Upper lobe of left lung (tissue), 6 donors: ENCODE results near the gene SCYGR1. TPM values are rescaled to one million over a fixed set of nuclear protein-coding genes. Genes with fewer than 3 reads are reported as not detected.

Experiments used
- ATAC-seq, 2 donors: fragments of 200-7000 bp; cut with Tn5 transposase; one replicate each; pipeline ENCODE4 v1.9.1; 2022; ENCODE audit warnings: mild to moderate bottlenecking in 2 of 2, moderate library complexity in 2 of 2; ENCODE audit not compliant: low FRiP score in 2 of 2
- DNase-seq, 2 donors: peaks; one replicate each; pipeline ENCODE4 v3.0.0-alpha.2; 2019 to 2020
- H3K27ac ChIP-seq, 4 donors: fragments of 200-600 bp; sonication (generic); one replicate each; pipeline ENCODE4 v1.5.1; 2016 to 2019
- H3K27me3 ChIP-seq, 4 donors: fragments of 200-600 bp; sonication (generic); one replicate each; pipeline ENCODE4 v1.5.1; 2017 to 2019
- H3K36me3 ChIP-seq, 4 donors: fragments of 200-600 bp; sonication (generic); one replicate each; pipeline ENCODE4 v1.5.1; 2016 to 2019
- H3K4me1 ChIP-seq, 4 donors: fragments of 200-600 bp; sonication (generic); one replicate each; pipeline ENCODE4 v1.5.1; 2018 to 2019
- H3K4me3 ChIP-seq, 4 donors: fragments of 200-600 bp; sonication (generic); one replicate each; pipeline ENCODE4 v1.5.1; 2017 to 2019; ENCODE audit warnings: mild to moderate bottlenecking in 2 of 4, moderate library complexity in 1 of 4
- H3K9me3 ChIP-seq, 4 donors: fragments of 200-600 bp; sonication (generic); one replicate each; pipeline ENCODE4 v1.5.1; 2018 to 2019
- EP300 ChIP-seq, 4 donors: sonication (generic); formaldehyde crosslinking; IDR thresholded peaks; one replicate each; pipeline ENCODE4 v1.5.1; 2017; ENCODE audit warnings: antibody characterized with exemption in 4 of 4, control low read depth in 2 of 4
- POLR2A ChIP-seq, 4 donors: fragments of 450-650 bp; IDR thresholded peaks; one replicate each; pipeline ENCODE4 v1.5.1; 2016 to 2017; ENCODE audit warnings: antibody characterized with exemption in 4 of 4, mild to moderate bottlenecking in 2 of 4
- POLR2AphosphoS5 ChIP-seq, 2 donors: sonication (generic); formaldehyde crosslinking; IDR thresholded peaks; one replicate each; pipeline ENCODE4 v1.5.1; 2017; ENCODE audit warnings: antibody characterized with exemption in 2 of 2
- WGBS, 2 donors: methylation state at CpG; one replicate each; pipeline ENCODE4 v1.1.5; 2017 to 2018; 5-methylcytosine and 5-hydroxymethylcytosine counted together
- total RNA-seq, 6 donors: library from RNA; depleted of rRNA in 4 of 6; stranded (reverse); fragments of >200 nt in 4 of 6; gene quantifications; one replicate each; pipeline versions ENCODE4 v1.1.0 to v1.2.1, GENCODE V29; 2016 to 2021
- TF ChIP-seq, protein P1 (sequence below), 6 experiments: fragments of 450-650 bp in 4 of 6; fragments of 200-600 bp in 2 of 6; sonication (generic) in 2 of 6; IDR thresholded peaks; one replicate each; pipeline ENCODE4 v1.5.1; 2016 to 2019; ENCODE audit warnings: antibody characterized with exemption in 6 of 6
- donor health status: DM: no; HTN: no; CAD: no; lungs with moderate emphysema.
- donor health status: DM: no; HTN: yes; CAD: no; lungs with severe emphysema.

Gene SCYGR1
- total RNA-seq, 6 donors from 2014 or later: not detected

DNA sequence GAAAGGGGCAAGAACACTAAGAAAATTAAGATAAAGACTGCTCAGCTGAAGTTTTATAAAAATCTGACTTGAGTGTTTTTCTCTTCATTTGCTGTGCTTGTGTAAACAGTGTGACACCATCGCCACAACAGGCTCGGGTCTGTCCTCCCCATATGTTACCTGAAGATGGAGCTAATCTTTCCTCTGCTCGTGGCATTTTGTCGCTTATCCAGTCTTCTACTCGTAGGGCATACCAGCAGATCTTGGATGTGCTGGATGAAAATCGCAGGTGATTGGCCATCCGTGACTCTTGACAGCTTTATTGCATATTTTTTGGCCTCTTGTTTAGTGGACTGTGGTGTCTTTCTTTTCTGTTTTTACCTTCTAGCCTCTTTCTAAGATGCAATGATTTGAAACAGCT, 40.6 kb downstream of the SCYGR1 start:
- no peak overlapping the region for H3K4me3 ChIP-seq
- H3K9me3 ChIP-seq: no peaks in the 10 kb centered on the region
- TF ChIP-seq EP300 (IDR thresholded peaks at IDR 0.05) (no peak), POLR2AphosphoS5 (IDR thresholded peaks at IDR 0.05) (no peak), POLR2A (IDR thresholded peaks at IDR 0.05) (no peak)
- TF ChIP-seq, protein P1, sequence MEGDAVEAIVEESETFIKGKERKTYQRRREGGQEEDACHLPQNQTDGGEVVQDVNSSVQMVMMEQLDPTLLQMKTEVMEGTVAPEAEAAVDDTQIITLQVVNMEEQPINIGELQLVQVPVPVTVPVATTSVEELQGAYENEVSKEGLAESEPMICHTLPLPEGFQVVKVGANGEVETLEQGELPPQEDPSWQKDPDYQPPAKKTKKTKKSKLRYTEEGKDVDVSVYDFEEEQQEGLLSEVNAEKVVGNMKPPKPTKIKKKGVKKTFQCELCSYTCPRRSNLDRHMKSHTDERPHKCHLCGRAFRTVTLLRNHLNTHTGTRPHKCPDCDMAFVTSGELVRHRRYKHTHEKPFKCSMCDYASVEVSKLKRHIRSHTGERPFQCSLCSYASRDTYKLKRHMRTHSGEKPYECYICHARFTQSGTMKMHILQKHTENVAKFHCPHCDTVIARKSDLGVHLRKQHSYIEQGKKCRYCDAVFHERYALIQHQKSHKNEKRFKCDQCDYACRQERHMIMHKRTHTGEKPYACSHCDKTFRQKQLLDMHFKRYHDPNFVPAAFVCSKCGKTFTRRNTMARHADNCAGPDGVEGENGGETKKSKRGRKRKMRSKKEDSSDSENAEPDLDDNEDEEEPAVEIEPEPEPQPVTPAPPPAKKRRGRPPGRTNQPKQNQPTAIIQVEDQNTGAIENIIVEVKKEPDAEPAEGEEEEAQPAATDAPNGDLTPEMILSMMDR (IDR thresholded peaks at IDR 0.05): no peak
- ATAC-seq (no peak), DNase-seq (no peak)
- WGBS, 2 donors: 81 to 84% methylated on average over 7 of the region's 7 CpGs
- H3K27me3 ChIP-seq: no peaks in the 10 kb centered on the region
- H3K36me3 ChIP-seq: peaks cover 0 to 43% (median 4%) of the 10 kb centered on the region in 4 donors
- H3K27ac ChIP-seq: no peak overlapping the region
- no peaks in the 10 kb centered on the region for H3K4me1 ChIP-seq

DNA sequence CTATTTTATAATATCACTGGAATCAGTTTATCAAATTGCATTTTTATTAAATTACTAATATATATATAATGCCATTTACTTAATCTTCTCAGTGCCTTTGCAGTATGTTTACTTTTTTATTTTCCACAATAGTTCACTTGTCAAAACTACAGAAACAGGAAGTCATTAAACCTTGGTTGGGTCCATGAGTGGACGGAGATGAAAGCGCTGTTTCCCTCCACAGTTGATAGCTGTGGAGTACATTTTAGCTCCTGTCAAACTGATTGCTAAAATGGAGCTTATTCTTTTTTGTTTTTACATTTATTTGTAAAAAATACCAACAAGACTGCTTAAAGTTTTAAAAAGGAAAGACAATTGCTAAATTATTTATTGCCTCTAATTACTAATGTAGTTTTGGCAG, 43.5 kb downstream of the SCYGR1 start:
- 63 to 68% methylated on average over 2 of the region's 2 CpGs for WGBS, 2 donors
- ATAC-seq (no peak), DNase-seq (no peak)
- Histone ChIP-seq H3K27me3 (no peaks in the 10 kb centered on the region), H3K27ac (no peak overlapping the region), H3K4me3 (no peak overlapping the region), H3K36me3 (peaks cover 0 to 52% (median 4%) of the 10 kb centered on the region in 4 donors), H3K4me1 (no peaks in the 10 kb centered on the region), H3K9me3 (no peaks in the 10 kb centered on the region)
- TF ChIP-seq POLR2AphosphoS5 (IDR thresholded peaks at IDR 0.05) (no peak), EP300 (IDR thresholded peaks at IDR 0.05) (no peak), POLR2A (IDR thresholded peaks at IDR 0.05) (no peak)
- TF ChIP-seq, protein P1 (IDR thresholded peaks at IDR 0.05): no peak

DNA sequence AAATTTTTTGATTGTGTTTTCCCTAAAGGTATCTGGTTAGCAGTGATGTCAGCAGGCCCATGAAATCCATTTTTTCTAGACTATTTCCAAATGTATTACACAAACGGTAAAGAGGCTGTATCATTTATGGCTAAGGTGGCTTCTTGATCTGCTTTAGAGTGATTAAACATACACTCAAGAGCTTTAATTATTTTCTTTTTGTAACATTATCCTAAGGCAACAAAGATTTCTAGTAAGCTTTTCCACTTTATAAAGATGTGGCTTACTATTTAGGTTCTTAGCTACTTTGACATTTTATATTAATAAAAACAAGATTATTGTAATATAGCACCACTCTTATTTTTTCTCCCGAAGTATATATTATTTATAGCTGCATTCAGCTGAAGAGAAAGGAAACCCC, 46.2 kb downstream of the SCYGR1 start:
- ATAC-seq: no peak
- WGBS, 2 donors: 82 to 87% methylated on average over 2 of the region's 2 CpGs
- TF ChIP-seq POLR2AphosphoS5 (IDR thresholded peaks at IDR 0.05): no peak
- TF ChIP-seq, protein P1 (IDR thresholded peaks at IDR 0.05): no peak
- no peak for TF ChIP-seq EP300 (IDR thresholded peaks at IDR 0.05)
- no peak for TF ChIP-seq POLR2A (IDR thresholded peaks at IDR 0.05)
- no peak for DNase-seq
- H3K9me3 ChIP-seq: no peaks in the 10 kb centered on the region
- H3K4me3 ChIP-seq: no peak overlapping the region
- H3K4me1 ChIP-seq: no peaks in the 10 kb centered on the region
- H3K27me3 ChIP-seq: no peaks in the 10 kb centered on the region
- peaks cover 0 to 45% (median 6%) of the 10 kb centered on the region in 4 donors for H3K36me3 ChIP-seq
- H3K27ac ChIP-seq: no peak overlapping the region

DNA sequence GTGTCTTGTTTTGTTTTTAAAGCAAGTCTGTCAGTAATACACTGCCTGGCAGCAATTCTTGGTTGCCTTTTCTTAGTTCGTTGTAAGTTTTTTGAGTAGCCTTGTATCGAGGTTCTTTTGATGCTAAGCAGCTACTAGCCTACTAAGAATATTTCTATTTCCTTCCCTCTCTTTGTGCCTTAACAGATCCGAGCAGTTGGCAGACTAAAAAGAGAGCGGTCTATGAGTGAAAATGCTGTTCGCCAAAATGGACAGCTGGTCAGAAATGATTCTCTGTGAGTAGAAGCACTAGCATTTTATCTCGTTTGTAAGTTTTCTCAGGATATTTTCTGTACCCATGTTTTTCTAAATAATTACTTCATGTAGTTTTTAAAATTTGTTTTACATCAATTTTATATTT, 47.6 kb downstream of the SCYGR1 start:
- no peak for ATAC-seq
- peaks cover 0 to 49% (median 7%) of the 10 kb centered on the region in 4 donors for H3K36me3 ChIP-seq

More for the DNA sequence above, 47.6 kb downstream of the SCYGR1 start:
- DNase-seq: no peak
- Histone ChIP-seq H3K27me3 (no peaks in the 10 kb centered on the region), H3K27ac (no peak overlapping the region), H3K4me1 (no peaks in the 10 kb centered on the region), H3K9me3 (no peaks in the 10 kb centered on the region), H3K4me3 (no peak overlapping the region)
- WGBS, 2 donors: 73 to 75% methylated on average over 6 of the region's 6 CpGs
- TF ChIP-seq EP300 (IDR thresholded peaks at IDR 0.05) (no peak), POLR2AphosphoS5 (IDR thresholded peaks at IDR 0.05) (no peak), POLR2A (IDR thresholded peaks at IDR 0.05) (no peak)
- TF ChIP-seq, protein P1 (IDR thresholded peaks at IDR 0.05): no peak
